T follicular helper cell (primary cell): Measurements from ENCODE around the gene SV2B.

ENCODE experiments used
- DNase-seq: peaks from one replicate; pipeline ENCODE4 v3.0.0-alpha.2; 2020; ENCODE audit warnings: low read depth

Gene SV2B

GRCh38 chr15:91136386-91136923 lies 36.4 kb downstream of the SV2B start:
- DNase-seq: no peak

- DNase-seq: no peak
Measured at GRCh38 chr15:91140601-91141000, 40.5 kb downstream of the SV2B start.

- no peak for DNase-seq
Measured at GRCh38 chr15:91141097-91141496, 41.0 kb downstream of the SV2B start.

DNA sequence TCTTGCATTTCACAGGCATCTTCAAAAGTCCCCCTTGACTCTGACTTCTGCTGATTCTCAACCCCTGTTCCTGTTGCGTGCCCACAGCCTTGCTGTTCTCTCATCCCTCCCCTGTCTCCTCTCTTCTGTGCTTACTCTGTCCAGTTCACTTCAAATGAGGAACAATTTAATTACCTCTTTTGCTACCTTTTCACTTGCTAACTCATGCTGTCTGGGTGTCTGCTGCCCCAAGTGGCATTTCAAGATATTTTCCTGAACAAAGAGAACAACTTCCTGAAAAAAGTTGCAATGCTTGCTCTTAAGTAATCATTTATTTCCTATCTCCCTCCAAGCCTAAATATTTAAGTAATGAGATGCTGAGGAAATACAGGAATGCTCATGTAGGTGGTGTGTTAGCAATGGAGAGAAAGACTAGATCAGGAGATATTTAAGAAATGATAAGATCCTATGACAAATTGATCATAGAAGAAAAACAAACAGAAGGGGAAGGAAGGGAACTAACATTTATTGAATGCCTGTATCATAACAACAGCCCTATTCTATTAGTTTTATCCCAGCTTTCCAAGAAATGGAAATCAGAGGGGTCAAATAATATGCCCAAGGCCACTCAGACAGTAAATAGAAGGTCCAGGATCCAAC lies 42.2 kb downstream of the SV2B start:
- no peak for DNase-seq

- DNase-seq: no peak
Measured at GRCh38 chr15:91142946-91143345, 42.9 kb downstream of the SV2B start.

DNA sequence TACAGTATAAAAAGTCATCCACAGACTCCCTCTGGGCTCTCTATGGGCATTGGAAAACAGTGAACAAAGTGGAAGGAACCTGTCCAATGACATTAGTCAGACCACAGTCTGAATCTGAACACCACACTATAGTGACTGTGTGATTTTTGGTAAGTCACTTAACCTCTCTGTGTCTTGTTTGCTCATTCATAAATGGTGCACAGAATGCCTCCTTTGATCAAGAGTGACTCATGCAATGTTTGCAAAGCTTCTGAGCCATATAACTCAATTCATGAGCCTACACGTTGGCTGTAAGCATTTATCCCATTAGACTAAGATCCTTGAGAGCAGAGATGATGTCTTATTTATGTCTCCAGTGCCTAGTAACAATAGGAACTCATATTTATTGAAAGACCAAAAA lies 46.7 kb downstream of the SV2B start:
- DNase-seq: no peak

DNA sequence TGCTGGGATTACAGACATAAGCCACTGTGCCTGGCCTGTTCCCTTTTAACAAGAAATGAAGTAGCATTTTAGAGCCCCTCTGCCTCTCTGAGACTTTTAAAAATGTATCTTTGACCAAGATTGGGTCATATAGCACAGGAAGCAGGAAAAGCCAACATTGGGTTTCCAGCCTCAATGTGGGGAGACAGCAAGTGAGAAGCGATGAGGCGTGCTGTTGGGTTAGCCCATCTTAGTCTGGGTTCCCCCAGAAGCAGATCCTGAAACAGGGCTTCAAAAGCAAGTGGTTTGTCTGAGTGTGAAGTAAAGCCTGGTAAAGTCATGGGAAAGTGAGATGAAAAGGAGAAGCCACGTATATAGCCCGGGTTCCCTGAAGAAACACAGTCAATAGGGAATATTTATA lies 48.2 kb downstream of the SV2B start:
- no peak for DNase-seq

GRCh38 chr15:91150502-91151160 lies 50.6 kb downstream of the SV2B start:
- DNase-seq: no peak

DNA sequence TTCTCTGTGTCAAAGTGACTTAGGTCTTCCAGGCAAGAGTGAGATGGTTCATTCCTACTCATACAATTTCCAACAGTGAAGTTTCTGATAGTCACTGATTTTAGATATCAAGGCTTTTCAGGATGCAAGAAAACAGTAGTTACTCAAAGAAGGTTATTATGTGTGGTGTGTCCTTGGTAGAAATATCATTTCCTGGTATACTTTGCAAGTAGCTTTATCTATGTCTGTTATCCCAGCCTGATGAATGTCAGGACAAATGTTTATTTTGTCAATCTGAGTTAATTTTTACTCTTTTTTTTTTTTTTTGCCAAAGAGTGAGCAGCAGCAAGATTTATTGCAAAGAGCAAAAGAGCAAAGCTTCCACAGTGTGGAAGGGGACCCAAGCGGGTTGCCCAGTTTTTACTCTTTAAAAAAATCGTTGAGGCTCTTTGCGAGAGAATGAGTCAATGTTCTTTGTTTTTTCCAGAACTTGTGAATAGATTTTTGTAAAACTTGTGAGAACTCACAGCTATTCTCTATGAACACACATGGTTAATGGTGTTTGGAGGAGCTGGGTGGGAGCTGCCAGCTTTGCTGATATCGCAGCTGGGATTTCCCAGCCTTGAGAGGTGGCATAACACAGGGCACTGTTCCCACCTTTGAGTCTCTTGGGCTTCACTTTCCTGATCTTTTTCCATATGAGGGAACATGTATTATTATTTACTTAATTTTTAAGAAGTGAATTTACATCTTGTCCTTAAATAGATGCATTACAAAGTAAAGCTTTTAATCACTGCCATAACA lies 51.9 kb downstream of the SV2B start:
- no peak for DNase-seq

DNA sequence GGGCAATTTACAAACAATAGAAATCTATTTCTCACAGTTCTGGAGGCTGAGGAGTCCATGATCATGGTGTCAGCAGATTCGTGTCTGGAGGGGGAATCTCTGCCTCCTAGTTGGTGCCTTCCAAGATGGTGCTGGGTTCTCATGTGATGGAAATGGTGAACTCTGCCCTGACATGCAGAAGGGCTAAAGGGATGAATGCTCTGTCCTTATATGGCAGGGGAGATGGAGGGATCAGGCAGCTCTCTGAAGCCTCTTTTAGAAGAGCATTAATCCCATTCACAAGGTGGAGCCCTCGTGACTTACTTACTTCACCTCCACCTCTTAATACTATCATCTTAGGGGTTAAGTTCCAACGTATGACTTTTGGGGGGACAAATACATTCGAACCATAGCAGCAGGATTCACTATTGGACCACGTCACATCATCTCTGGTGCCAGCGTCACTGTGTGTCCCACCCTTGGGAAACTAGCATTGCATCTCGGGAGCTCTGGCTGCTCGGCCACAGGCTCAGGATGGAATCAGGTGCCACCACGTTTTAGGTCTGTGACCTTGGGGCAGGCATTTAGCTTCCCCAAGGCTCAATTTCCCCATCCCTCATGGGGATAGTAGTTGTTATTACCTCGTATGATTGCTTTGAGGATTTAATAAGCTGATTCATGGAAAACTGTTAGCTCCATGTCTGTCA lies 53.0 kb downstream of the SV2B start:
- DNase-seq: no peak

DNA sequence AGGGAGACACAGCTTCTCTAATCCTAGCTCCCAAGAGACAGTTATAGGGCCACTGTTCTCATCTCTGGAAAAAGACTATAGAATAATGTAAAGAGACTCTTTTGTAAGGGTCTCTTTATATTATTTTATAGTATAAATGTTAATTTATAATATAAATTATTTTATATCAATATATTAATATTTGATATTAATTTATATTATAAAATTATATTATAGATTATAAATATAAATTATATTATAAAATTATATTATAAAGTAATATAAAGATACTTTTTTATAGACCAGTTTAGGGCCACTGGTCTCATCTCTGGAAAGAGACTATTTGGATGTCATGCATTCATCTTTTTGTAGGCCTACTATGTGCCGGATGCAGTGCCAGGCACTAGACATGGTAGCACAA lies 53.9 kb downstream of the SV2B start:
- no peak for DNase-seq

DNA sequence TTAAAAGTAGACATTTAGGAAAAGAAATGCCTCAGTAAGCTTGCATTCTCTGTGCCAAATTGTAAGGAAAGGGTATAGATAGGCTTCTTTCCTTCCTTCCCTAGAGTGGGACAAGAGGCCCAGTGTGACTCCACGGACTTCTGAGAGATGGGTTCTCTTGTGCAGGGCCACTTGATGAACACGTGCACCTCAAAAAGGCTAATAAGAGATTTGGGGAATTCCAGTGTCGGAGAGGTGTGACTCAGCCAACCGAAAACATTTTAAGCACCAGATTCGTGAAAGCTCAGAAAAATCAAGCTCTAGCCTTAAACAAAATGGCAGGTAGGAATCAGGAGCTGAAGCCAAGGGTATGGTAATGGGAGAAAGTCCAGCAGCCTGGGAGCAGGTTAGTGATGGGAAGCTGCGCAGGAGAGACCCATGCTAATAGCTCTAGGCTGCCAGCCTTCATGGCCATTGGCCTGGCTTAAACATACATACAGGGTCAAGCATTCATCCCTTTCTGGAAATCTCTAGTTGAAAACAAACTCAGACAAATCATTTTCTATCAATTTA lies 56.2 kb downstream of the SV2B start:
- DNase-seq: no peak

DNA sequence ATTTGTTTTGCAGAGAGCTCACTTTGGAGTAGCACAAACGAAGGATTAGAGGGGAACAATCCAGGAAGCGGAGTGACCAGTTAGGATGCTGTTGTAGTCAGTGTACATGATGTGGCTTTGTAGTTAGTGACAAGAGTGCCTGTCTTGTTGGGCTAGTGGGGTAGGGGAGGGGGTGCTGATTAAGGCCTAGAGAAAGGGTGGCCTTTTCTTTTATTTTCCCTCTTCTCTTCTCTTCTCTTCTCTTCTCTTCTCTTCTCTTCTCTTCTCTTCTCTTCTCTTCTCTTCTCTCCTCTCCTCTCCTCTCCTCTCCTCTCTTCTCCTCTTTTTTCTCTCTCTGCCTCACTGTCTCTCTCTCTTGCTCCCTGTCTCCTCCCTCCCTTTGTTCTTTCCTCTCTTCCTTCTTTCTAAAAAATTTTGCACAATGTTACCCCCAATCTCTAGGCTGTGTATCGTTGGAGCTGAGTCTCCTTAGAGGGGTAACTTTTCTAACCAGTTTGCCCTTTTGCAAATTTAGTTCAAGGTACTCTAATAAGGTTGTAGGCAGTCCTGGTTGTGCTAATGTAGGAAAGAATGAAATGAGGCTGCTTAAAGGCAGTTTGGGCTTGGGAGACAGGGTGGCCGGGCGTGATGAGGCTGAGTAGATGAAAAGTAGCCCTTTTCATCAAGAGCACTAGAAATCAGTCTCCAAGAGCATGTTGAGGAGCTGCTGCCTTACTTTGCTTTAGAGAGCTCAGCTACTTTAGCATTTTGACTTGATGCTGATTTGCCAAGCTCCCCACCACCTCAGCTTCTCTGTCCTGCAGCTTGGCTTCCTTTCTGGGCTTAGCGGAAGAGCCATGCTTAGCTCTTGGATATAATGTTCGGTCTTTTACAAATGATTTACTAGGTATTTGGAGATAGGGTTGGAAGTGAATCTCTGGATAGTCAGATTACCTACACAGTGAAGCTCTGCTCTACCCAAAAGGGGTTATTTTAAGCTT lies 58.6 kb downstream of the SV2B start:
- DNase-seq: no peak

DNA sequence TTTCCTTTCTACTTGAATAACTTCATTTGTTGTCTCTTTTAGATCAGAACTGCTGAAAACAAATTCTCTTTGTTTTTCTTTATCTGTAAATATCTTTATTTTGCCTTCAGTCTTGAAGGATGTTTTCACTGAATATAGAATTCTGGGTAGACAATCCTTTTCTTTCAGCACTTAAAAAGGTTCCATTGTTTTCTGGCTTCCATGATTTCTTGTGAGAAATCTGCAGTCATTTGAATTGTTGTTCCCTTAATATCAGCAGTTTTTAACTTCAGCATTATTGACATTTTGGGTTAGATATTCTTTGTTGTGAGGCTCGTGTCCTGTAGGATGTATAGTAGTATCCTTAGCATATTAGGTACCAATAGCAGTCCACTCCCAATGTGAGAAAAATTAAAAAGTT lies 65.8 kb downstream of the SV2B start:
- DNase-seq: no peak

DNA sequence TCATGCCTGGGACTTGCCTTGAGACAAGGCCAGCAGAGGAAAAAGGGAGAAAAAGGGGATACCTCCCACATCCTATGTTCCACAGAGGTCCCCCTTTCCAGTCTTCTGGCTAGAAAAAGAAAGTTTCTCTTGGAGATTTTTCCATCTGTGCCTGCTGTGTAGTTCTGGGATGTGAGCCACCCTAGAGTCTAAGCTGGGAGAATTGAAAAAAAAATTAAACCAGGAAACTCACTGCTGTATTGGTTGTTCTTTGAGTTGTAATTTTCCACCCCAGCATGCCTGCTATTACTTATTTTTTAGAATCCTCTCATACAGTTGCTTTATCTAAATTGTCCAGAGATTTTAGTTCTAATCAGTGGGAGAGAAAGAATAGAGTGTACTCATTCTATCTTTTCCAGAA lies 68.4 kb downstream of the SV2B start:
- DNase-seq: no peak

GRCh38 chr15:91171334-91171733 lies 71.3 kb downstream of the SV2B start:
- no peak for DNase-seq

DNA sequence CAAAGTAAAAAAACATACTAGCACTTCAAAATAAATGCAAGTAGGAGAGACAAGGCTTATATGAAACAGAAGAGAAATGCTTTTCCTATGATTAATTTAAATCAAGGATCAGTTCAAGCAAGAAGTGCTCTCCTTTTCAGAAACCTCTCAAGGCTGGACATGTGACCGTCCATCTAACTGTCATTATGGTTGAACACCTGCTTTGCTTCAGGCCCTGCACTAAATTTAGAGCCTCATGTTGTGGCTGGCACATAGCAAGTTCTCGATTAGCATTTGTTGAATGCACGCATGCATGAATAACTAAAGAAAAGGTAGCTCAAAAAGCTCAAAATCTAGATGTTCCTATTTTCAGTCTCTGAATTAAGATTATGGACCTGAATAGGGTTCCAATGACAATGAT lies 82.0 kb downstream of the SV2B start:
- DNase-seq: no peak

DNA sequence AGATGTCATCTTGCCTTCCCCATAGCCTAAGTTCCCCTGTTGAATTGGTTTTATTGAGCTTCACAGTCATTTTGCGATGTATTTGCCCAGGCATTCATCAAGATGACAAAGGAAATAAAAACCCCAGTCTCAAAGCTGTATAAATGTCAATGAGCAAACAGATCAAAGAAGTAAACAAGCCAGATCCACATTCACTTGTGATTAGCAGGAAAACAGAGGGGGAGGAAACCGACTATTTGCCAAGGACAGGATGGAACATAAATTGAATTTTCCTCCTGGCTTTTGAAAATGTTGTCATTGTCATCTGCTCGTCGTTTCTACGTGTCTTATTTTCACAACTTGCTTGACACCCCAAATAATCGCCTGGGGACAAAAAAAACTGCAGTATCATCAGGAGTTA lies 83.5 kb downstream of the SV2B start:
- no peak for DNase-seq

DNA sequence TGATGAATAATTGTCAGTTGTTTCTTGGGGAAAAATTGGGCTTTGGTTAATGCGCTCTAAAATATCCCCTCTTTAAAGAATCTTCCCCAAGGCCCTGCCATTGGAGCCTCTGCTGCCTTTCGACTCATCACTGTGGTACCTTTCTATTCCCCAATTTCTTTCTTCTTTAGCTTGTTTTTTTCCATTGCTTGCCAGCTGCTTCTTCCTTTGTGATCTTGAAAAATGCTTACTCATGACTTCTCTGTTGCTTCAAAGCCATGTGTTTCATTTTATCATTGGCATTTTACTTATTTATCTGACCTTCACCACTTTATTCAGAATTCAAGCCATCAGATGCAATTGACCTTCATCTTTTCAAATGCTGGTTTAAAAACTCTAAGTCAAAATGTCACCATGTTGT lies 84.4 kb downstream of the SV2B start:
- no peak for DNase-seq

DNA sequence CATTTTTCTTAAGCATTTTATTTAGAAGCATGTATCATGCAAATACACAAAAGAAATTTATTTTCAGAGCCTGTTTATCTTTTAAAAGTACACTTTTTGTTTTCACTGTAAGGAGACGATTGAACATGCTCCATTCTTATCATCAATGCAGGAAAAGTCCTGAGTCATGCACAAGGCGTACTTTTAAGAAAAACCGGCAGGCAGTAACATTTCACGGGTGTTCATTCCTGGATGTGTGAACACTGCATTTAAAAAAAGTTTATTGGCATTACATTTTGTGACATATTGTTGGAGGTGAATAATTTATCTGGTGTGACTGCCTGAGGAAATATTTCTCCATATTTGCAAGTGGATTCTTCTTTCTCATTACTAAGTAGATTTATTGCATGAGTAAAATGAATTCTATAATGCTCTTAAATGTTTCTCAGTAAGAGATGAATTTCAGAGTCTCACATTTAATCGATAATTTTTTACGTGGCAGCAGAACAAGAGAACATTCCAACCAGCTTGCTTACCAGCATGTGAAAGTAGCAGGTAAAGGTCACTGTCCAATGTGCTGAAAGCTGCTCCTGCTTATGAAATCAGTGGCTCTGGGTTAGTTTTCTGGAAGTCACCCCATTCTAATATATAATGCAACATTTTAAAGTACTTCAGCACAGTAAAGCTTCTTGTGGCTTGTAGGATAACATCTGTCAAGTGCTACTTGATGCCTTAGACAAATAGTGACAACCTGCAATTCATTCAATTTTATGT lies 87.0 kb downstream of the SV2B start:
- DNase-seq: no peak
